ENCODE data around the gene BEST1. TPM values are rescaled to one million over a fixed set of nuclear protein-coding genes. Genes with fewer than 3 reads are reported as not detected.

Gene BEST1
- total and polyA plus RNA-seq, 2 of the 13 experiments (the other 11 are each of a cell fraction or from before 2014, with no cell fraction given) = 0.09 to 0.65 TPM

DNA sequence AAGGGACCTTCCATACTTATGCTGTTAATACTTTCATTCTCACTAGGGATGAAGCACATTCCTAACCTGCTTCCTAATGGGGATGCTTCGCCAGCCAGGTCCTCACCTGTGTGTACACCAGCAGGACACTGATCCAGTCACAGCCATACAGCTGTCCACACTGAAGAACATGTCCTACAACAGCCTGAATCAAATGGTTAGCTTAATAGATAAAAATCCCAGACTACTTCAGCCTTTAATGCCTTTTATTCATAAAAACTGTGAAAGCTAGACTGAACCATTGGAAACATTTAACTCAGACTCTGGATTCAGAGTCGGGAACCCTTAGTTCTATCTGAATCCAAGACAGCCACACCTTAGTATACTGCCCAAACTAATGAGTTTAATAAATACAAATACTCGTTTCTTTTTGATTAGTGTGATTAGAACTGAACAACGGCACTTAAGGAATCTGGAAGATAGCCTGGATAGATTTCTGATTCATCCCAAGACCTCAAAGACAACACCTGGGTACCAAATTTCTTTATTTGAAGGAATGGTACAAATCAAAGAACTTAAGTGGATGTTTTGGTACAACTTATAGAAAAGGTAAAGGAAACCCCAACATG, 14.0 kb downstream of the BEST1 start (continued):
- TF ChIP-seq, protein P1, sequence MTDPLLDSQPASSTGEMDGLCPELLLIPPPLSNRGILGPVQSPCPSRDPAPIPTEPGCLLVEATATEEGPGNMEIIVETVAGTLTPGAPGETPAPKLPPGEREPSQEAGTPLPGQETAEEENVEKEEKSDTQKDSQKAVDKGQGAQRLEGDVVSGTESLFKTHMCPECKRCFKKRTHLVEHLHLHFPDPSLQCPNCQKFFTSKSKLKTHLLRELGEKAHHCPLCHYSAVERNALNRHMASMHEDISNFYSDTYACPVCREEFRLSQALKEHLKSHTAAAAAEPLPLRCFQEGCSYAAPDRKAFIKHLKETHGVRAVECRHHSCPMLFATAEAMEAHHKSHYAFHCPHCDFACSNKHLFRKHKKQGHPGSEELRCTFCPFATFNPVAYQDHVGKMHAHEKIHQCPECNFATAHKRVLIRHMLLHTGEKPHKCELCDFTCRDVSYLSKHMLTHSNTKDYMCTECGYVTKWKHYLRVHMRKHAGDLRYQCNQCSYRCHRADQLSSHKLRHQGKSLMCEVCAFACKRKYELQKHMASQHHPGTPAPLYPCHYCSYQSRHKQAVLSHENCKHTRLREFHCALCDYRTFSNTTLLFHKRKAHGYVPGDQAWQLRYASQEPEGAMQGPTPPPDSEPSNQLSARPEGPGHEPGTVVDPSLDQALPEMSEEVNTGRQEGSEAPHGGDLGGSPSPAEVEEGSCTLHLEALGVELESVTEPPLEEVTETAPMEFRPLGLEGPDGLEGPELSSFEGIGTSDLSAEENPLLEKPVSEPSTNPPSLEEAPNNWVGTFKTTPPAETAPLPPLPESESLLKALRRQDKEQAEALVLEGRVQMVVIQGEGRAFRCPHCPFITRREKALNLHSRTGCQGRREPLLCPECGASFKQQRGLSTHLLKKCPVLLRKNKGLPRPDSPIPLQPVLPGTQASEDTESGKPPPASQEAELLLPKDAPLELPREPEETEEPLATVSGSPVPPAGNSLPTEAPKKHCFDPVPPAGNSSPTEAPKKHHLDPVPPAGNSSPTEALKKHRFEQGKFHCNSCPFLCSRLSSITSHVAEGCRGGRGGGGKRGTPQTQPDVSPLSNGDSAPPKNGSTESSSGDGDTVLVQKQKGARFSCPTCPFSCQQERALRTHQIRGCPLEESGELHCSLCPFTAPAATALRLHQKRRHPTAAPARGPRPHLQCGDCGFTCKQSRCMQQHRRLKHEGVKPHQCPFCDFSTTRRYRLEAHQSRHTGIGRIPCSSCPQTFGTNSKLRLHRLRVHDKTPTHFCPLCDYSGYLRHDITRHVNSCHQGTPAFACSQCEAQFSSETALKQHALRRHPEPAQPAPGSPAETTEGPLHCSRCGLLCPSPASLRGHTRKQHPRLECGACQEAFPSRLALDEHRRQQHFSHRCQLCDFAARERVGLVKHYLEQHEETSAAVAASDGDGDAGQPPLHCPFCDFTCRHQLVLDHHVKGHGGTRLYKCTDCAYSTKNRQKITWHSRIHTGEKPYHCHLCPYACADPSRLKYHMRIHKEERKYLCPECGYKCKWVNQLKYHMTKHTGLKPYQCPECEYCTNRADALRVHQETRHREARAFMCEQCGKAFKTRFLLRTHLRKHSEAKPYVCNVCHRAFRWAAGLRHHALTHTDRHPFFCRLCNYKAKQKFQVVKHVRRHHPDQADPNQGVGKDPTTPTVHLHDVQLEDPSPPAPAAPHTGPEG (CRISPR knock-in tag; IDR thresholded peaks at IDR 0.05) = no peak
- peak; percentile 92 for TF ChIP-seq ZC3H4 (CRISPR knock-in tag; IDR thresholded peaks at IDR 0.05; ENCODE audit: borderline replicate concordance)
- no peak for TF ChIP-seq THYN1 (CRISPR knock-in tag; IDR thresholded peaks at IDR 0.05; ENCODE audit: borderline replicate concordance, low read depth)
- TF ChIP-seq, protein P2, sequence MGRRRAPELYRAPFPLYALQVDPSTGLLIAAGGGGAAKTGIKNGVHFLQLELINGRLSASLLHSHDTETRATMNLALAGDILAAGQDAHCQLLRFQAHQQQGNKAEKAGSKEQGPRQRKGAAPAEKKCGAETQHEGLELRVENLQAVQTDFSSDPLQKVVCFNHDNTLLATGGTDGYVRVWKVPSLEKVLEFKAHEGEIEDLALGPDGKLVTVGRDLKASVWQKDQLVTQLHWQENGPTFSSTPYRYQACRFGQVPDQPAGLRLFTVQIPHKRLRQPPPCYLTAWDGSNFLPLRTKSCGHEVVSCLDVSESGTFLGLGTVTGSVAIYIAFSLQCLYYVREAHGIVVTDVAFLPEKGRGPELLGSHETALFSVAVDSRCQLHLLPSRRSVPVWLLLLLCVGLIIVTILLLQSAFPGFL (CRISPR knock-in tag; IDR thresholded peaks at IDR 0.05) = no peak
- TF ChIP-seq, protein P3, sequence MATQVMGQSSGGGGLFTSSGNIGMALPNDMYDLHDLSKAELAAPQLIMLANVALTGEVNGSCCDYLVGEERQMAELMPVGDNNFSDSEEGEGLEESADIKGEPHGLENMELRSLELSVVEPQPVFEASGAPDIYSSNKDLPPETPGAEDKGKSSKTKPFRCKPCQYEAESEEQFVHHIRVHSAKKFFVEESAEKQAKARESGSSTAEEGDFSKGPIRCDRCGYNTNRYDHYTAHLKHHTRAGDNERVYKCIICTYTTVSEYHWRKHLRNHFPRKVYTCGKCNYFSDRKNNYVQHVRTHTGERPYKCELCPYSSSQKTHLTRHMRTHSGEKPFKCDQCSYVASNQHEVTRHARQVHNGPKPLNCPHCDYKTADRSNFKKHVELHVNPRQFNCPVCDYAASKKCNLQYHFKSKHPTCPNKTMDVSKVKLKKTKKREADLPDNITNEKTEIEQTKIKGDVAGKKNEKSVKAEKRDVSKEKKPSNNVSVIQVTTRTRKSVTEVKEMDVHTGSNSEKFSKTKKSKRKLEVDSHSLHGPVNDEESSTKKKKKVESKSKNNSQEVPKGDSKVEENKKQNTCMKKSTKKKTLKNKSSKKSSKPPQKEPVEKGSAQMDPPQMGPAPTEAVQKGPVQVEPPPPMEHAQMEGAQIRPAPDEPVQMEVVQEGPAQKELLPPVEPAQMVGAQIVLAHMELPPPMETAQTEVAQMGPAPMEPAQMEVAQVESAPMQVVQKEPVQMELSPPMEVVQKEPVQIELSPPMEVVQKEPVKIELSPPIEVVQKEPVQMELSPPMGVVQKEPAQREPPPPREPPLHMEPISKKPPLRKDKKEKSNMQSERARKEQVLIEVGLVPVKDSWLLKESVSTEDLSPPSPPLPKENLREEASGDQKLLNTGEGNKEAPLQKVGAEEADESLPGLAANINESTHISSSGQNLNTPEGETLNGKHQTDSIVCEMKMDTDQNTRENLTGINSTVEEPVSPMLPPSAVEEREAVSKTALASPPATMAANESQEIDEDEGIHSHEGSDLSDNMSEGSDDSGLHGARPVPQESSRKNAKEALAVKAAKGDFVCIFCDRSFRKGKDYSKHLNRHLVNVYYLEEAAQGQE (IDR thresholded peaks at IDR 0.05; ENCODE audit: borderline replicate concordance in 1 of 2, low read depth in 1 of 2, low read length in 2 of 2) = no peak; a peak in 1 of 4 replicates
- TF ChIP-seq ZNF451 (CRISPR knock-in tag; IDR thresholded peaks at IDR 0.05) = no peak
- peak; percentile 86 for TF ChIP-seq POLR2AphosphoS5 (IDR thresholded peaks at IDR 0.05; ENCODE audit: low read depth, low read length)
- 0 out of 2 replicates have a peak, but pooled peaks have one; percentile 14 for TF ChIP-seq FOSL2 (CRISPR knock-in tag; IDR thresholded peaks at IDR 0.05)
- TF ChIP-seq, protein P4, sequence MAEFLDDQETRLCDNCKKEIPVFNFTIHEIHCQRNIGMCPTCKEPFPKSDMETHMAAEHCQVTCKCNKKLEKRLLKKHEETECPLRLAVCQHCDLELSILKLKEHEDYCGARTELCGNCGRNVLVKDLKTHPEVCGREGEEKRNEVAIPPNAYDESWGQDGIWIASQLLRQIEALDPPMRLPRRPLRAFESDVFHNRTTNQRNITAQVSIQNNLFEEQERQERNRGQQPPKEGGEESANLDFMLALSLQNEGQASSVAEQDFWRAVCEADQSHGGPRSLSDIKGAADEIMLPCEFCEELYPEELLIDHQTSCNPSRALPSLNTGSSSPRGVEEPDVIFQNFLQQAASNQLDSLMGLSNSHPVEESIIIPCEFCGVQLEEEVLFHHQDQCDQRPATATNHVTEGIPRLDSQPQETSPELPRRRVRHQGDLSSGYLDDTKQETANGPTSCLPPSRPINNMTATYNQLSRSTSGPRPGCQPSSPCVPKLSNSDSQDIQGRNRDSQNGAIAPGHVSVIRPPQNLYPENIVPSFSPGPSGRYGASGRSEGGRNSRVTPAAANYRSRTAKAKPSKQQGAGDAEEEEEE (CRISPR knock-in tag; IDR thresholded peaks at IDR 0.05; ENCODE audit: borderline replicate concordance) = no peak
- TF ChIP-seq, protein P5, sequence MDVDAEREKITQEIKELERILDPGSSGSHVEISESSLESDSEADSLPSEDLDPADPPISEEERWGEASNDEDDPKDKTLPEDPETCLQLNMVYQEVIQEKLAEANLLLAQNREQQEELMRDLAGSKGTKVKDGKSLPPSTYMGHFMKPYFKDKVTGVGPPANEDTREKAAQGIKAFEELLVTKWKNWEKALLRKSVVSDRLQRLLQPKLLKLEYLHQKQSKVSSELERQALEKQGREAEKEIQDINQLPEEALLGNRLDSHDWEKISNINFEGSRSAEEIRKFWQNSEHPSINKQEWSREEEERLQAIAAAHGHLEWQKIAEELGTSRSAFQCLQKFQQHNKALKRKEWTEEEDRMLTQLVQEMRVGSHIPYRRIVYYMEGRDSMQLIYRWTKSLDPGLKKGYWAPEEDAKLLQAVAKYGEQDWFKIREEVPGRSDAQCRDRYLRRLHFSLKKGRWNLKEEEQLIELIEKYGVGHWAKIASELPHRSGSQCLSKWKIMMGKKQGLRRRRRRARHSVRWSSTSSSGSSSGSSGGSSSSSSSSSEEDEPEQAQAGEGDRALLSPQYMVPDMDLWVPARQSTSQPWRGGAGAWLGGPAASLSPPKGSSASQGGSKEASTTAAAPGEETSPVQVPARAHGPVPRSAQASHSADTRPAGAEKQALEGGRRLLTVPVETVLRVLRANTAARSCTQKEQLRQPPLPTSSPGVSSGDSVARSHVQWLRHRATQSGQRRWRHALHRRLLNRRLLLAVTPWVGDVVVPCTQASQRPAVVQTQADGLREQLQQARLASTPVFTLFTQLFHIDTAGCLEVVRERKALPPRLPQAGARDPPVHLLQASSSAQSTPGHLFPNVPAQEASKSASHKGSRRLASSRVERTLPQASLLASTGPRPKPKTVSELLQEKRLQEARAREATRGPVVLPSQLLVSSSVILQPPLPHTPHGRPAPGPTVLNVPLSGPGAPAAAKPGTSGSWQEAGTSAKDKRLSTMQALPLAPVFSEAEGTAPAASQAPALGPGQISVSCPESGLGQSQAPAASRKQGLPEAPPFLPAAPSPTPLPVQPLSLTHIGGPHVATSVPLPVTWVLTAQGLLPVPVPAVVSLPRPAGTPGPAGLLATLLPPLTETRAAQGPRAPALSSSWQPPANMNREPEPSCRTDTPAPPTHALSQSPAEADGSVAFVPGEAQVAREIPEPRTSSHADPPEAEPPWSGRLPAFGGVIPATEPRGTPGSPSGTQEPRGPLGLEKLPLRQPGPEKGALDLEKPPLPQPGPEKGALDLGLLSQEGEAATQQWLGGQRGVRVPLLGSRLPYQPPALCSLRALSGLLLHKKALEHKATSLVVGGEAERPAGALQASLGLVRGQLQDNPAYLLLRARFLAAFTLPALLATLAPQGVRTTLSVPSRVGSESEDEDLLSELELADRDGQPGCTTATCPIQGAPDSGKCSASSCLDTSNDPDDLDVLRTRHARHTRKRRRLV (CRISPR knock-in tag; IDR thresholded peaks at IDR 0.05) = no peak
